Natural killer cell (primary cell): ENCODE results near the gene HHAT. TPM values are rescaled to one million over a fixed set of nuclear protein-coding genes. Genes with fewer than 3 reads are reported as not detected.

Experiments
- ATAC-seq, 3 donors: fragments of 150-1000 bp in 2 of 3; fragments of 200-7000 bp in 1 of 3; cut with Tn5 transposase; 1 replicate in 1 of 3; 2 replicates in 2 of 3; pipeline ENCODE4 v1.10.0; 2021; ENCODE audit warnings: mild to moderate bottlenecking in 2 of 3, moderate library complexity in 2 of 3
- DNase-seq, 2 donors: peaks; one replicate each; pipeline versions ENCODE4 v3.0.0 to v3.0.0-alpha.2; 2013 to 2021; ENCODE audit warnings: mixed read lengths in 1 of 2
- H3K27ac ChIP-seq: one replicate; pipeline ENCODE4 v1.5.1; 2013; ENCODE audit warnings: mild to moderate bottlenecking, low read length
- H3K27me3 ChIP-seq: one replicate; pipeline ENCODE4 v1.6.1; 2013; ENCODE audit warnings: low read length; ENCODE audit not compliant: control insufficient read depth, insufficient read depth
- H3K36me3 ChIP-seq: one replicate; pipeline ENCODE4 v1.6.1; 2013; ENCODE audit warnings: low read length; ENCODE audit not compliant: control insufficient read depth, insufficient read depth
- H3K4me1 ChIP-seq: one replicate; pipeline ENCODE4 v1.6.1; 2013; ENCODE audit warnings: low read length; ENCODE audit not compliant: control insufficient read depth, insufficient read depth
- H3K4me3 ChIP-seq: one replicate; pipeline ENCODE4 v1.5.1; 2013; ENCODE audit warnings: low read length
- H3K9me3 ChIP-seq: one replicate; pipeline ENCODE4 v1.6.1; 2013; ENCODE audit warnings: low read length; ENCODE audit not compliant: control insufficient read depth, insufficient read depth
- H3K27ac Mint-ChIP-seq, 2 donors: one replicate each; pipeline ENCODE4 v1.8.0; 2022; ENCODE audit warnings: mild to moderate bottlenecking in 2 of 2, mixed read lengths in 2 of 2, moderate library complexity in 1 of 2
- H3K27me3 Mint-ChIP-seq, 2 donors: one replicate each; pipeline ENCODE4 v1.8.0; 2022; ENCODE audit warnings: low read depth in 2 of 2, mixed read lengths in 2 of 2
- H3K36me3 Mint-ChIP-seq: one replicate; pipeline ENCODE4 v1.8.0; 2022; ENCODE audit warnings: mixed read lengths
- H3K4me1 Mint-ChIP-seq, 2 donors: one replicate each; pipeline ENCODE4 v1.8.0; 2022; ENCODE audit warnings: mixed read lengths in 2 of 2
- H3K4me3 Mint-ChIP-seq: one replicate; pipeline ENCODE4 v1.8.0; 2022; ENCODE audit warnings: mild to moderate bottlenecking, moderate library complexity, mixed read lengths
- H3K9me3 Mint-ChIP-seq, 2 donors: one replicate each; pipeline ENCODE4 v1.8.0; 2022; ENCODE audit warnings: mixed read lengths in 2 of 2
- CTCF ChIP-seq: fragments of 200-600 bp; IDR thresholded peaks from one replicate; pipeline ENCODE4 v1.8.0; 2022; ENCODE audit warnings: antibody characterized with exemption
- WGBS: methylation state at CpG from one replicate; pipeline ENCODE4 v1.1.7; 2013; ENCODE audit warnings: missing lambda C conversion rate; ENCODE audit not compliant: insufficient coverage; 5-methylcytosine and 5-hydroxymethylcytosine counted together
- intact Hi-C: fragments of 100-400 bp; cut with micrococcal nuclease; formaldehyde crosslinking; loops from one replicate; pipeline ENCODE4 v1.14.2; 2022
- total RNA-seq, 4 donors: library from RNA; stranded (reverse); fragments of 120-200 nt in 1 of 4; gene quantifications; one replicate each; pipeline versions ENCODE4 v1.2.3 to v1.2.4, GENCODE V29; 2013 to 2022

The HHAT gene
- total RNA-seq, 3 donors from 2014 or later (not counting 1 experiment from before 2014, with no cell fraction given) = 0.79 to 1.1 (median 0.82) TPM

DNA sequence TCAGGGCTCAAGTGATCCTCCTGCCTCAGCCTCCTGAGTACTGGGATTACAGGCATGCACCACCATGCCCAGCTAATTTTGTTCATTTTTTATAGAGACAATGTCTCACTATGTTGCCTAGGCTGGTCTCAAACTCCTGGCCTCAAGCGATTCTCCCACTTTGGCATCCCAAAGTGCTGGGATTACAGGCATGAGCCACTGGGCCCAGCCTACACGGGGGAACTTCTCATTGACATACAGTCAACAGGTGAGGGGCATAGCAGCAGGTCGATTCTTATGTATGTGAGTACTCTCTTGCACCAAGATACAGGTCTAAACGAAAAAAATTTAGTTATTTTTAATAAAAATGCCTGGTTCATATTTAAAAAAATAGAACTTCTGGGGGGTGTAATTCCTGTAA is 39.5 kb upstream of the HHAT start:
- Mint-ChIP-seq H3K4me3 (no peak overlapping the region), H3K27ac (no peak overlapping the region), H3K36me3 (no peaks in the 10 kb centered on the region), H3K4me1 (peaks cover 0 to 5% of the 10 kb centered on the region in 2 donors), H3K9me3 (no peaks in the 10 kb centered on the region), H3K27me3 (peaks cover 29 to 41% of the 10 kb centered on the region in 2 donors)
- no peak for DNase-seq
- Histone ChIP-seq H3K27me3 (peaks cover 3% of the 10 kb centered on the region), H3K9me3 (no peaks in the 10 kb centered on the region), H3K4me3 (no peak overlapping the region), H3K4me1 (peaks cover 11% of the 10 kb centered on the region), H3K36me3 (no peaks in the 10 kb centered on the region), H3K27ac (no peak overlapping the region)
- 51% methylated on average over 4 of the region's 4 CpGs for WGBS
- no peak for TF ChIP-seq CTCF
- no peak for ATAC-seq
- intact Hi-C loops = no loop called here

DNA sequence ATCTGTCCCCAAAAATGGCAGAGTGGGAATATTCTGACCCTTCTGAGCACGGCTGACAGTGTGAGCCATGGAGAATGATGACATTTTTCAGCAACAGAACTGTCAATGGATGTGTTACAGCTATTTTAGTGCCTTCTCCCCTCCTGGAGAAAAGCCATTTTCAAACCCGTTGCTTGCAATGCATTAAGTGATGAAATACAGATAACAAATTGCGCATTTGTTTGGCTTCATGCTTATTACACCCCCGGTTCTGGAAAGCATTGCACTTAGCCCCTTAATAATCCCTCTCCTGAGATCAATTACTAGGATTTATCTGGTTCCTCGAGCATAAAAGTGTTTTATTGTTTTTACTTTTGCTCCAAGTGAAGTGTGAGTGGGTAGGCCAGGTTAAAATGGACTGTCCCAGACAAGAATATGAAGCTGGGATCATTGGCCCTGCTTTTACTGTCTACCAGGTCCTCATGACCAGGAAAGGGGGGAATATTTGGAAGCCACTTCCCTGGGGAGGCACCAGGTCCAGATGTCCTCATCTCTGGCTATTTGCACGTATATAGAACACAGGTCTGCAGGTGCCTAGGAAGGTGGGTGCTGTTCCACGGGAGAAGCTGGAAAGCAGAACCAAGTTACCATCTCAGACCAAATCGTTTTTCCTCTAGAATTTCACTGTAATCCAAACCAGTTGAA is 37.5 kb upstream of the HHAT start:
- Histone ChIP-seq H3K36me3 (no peaks in the 10 kb centered on the region), H3K27ac (no peak overlapping the region), H3K4me3 (no peak overlapping the region), H3K9me3 (no peaks in the 10 kb centered on the region), H3K4me1 (peaks cover 11% of the 10 kb centered on the region), H3K27me3 (peaks cover 3% of the 10 kb centered on the region)
- no peak overlapping the region for H3K27ac Mint-ChIP-seq
- intact Hi-C loops = no loop called here
- DNase-seq (no peak), ATAC-seq (no peak)
- WGBS = 76% methylated on average over 6 of the region's 8 CpGs
- no peaks in the 10 kb centered on the region for H3K9me3 Mint-ChIP-seq
- no peaks in the 10 kb centered on the region for H3K36me3 Mint-ChIP-seq
- H3K4me3 Mint-ChIP-seq = no peak overlapping the region
- no peak for TF ChIP-seq CTCF
- H3K4me1 Mint-ChIP-seq = peaks cover 0 to 5% of the 10 kb centered on the region in 2 donors
- peaks cover 29 to 33% of the 10 kb centered on the region in 2 donors for H3K27me3 Mint-ChIP-seq

DNA sequence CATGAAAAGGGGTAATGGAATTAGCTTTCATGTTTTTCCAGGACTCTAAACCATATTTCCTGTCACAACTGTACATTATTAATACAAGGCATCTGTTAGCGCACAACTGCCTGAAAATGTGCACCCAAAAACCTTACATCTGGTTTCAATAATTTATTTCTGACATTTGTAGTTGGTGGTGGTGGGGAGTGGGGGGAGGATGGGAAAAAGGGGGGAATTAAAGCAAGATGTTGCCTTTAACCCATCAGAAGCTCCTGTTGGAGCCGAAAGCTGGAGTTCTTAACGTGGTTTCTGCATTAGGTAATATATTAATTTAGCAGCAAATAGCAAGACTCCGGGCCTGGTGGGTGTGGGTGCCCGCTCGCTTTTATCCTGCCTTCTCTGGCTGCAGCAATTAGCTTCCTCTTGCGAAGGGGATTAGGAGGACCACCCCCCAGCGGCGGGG is 36.9 kb upstream of the HHAT start:
- peaks cover 3% of the 10 kb centered on the region for H3K27me3 ChIP-seq
- DNase-seq = no peak
- WGBS = 16% methylated on average over 9 of the region's 9 CpGs
- no peaks in the 10 kb centered on the region for H3K36me3 ChIP-seq
- Mint-ChIP-seq H3K4me1 (peaks cover 0 to 5% of the 10 kb centered on the region in 2 donors), H3K9me3 (no peaks in the 10 kb centered on the region), H3K36me3 (no peaks in the 10 kb centered on the region), H3K4me3 (no peak overlapping the region), H3K27me3 (peaks cover 29 to 34% of the 10 kb centered on the region in 2 donors), H3K27ac (no peak overlapping the region)
- ATAC-seq = no peak
- peaks cover 11% of the 10 kb centered on the region for H3K4me1 ChIP-seq
- no peaks in the 10 kb centered on the region for H3K9me3 ChIP-seq
- TF ChIP-seq CTCF = no peak
- no peak overlapping the region for H3K4me3 ChIP-seq
- intact Hi-C loops = no loop called here
- no peak overlapping the region for H3K27ac ChIP-seq
